Activated CD8-positive, alpha-beta memory T cell treated with anti-CD3 and anti-CD28 coated beads for 36 hours (primary cell): ENCODE results near the gene PITPNM3. TPM values are rescaled to one million over a fixed set of nuclear protein-coding genes. Genes with fewer than 3 reads are reported as not detected.
"Not testable (repeated sequence)": the region's sequence is repeated elsewhere in the genome, so short reads cannot be mapped to it uniquely, and the experiment has no call there.

ENCODE experiments used
- CTCF ChIA-PET: fragments of 350-600 bp; sonication (Branson Sonifier 250); formaldehyde crosslinking; loops from one replicate; lab custom pipeline; 2021; ENCODE audit warnings: antibody characterized with exemption; lab: Charles Lee
- POLR2A ChIA-PET: fragments of 350-600 bp; sonication (Branson Sonifier 250); formaldehyde crosslinking; loops from one replicate; lab custom pipeline; 2021; ENCODE audit warnings: antibody characterized with exemption; lab: Charles Lee
- total RNA-seq, 2 experiments: library from RNA; stranded (reverse); gene quantifications; one replicate each; pipeline ENCODE4 v1.2.3, GENCODE V29; 2021

The PITPNM3 gene
- total RNA-seq, 2 experiments from 2014 or later = 0.44 to 0.59 TPM

DNA sequence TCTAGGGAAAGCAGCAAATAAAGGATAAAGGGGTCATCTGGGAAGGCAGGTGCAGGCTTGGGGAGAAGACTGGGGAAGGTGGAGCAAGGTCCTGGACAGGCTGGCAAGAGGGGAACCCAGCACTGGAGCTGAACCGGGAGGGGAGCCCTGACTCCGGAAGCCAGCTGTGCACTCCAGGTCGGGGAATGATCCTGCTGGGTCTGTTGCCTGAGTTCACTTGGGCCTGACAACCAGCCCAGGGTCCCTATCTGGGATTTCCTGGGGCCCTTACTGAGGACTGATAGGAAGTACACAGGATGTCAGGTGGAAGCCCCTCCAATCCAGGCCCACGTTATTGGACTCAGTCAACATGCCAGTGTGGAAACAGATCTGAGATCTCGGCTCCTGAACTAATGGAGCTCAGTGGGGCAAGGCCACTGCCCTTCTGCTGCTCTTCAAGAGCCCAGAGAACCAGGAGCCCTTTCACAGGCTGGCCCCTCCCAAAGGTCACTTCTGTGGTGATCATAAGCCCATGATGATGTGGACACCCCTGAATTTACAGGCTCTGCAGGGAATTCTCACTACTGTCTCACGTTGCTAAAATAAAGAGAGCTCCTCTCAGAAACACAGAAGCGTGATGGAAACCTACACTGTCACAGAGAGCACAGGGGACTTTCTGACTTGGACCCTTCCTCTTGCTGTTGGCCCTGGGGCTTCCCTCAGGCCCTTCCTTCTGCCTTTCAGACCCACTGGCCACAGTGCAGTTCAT, 19.9 kb upstream of the PITPNM3 start:
- ChIA-PET CTCF (no interaction called here), POLR2A (no interaction called here)

DNA sequence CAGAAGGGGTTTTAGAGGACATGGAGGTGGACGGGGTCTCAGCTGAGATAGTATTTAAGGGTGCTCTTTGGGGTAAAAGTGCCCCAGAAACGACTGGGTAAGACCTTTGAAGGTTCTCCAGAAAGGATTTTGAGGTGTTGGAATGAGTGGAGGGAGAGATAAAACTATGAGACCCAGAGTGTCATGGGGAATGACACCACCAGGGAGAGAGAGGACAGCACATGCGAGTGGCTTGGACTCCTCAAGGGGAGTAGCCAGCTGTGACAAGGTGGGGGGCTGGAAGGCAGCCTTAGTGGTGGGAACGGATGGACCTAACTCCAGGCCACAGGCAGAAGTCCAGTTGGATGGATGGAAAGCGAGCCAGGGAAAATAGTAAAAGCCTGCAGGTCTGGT, 19.2 kb upstream of the PITPNM3 start:
- ChIA-PET CTCF (no interaction called here), POLR2A (no interaction called here)

DNA sequence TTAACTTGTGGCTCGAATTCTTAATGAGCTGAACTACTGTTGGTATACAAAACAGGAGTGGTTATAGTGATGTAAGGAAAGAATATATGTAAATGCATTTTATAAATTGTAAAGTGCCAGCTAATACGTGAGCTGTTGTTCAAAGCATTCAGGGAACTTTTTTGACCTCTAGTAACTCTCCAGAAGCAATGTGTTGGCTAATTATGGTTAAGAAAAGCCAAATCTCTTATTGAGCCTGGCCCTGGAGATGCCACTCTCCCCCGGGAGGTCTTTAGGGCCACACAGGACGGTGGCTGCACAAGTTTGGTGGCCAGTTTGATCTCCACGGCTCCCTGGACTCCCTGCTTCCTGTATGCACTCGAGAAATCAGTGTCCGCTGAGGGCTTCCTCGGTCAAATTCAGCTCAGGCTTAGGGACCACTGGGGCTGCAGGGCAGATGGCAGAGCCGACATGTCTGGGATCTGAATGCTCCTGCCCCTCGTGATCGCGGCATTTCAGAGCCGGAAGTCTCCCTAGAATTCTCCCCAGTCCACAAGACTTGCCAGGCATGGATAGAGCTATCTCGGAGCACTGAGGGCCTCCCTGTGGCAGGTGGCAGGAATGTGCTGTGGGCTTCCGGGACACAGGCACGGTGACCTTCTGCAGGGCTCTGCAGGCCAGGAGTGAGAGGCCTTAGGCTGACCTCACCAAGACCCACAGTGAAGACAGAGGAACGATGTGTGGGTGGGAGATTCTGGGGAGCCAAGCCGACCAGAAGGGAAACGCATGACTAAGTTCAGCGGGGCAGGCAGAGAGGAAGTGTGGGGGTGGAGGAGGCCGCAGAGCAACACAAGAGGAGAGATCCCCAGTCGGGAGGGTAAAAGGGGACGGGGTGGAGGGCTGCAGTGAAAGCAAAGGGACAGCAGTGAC, 18.6 kb upstream of the PITPNM3 start:
- ChIA-PET POLR2A (interaction anchor here (1.0 kb wide), 1 partner anchor 65 kb away, joined by 3 read pairs; a partner anchor contains a TSS), CTCF (no interaction called here)

DNA sequence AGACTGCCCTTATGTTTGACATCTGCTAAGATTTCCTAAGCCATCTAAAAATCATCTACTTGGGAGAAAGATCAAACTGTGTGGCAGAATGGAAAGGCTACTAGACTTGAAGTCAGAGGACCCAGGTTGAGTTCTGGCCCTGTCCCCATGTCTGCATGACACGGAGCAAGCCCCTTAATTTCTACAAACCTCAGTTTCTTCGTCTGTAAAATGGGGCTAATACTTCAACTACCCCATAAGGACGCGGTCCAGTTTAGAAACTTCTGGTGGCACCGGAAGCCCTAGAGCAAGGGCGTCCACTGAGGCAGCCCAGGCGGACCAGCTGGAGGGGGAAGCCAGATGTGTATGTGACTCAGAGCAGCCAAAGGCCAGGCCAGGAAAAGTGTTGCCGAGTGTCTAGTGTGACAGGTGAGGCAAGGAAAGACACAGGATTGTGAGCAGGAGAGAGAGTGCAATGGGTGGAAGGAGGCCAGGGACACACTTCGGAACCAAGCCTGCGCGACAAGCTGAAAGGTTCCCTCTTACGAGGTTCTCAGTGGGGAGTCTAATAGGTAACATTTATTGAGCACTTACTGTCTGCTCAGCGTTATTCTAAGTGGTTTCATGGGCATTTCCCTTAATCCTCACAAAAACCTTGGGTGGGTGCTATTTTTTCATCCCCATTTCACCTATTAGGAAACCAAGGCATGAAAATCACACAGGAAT, 17.8 kb upstream of the PITPNM3 start:
- CTCF ChIA-PET = no interaction called here
- POLR2A ChIA-PET = interaction anchor here (1.0 kb wide), 1 partner anchor 66 kb away, joined by 3 read pairs; a partner anchor contains a TSS

DNA sequence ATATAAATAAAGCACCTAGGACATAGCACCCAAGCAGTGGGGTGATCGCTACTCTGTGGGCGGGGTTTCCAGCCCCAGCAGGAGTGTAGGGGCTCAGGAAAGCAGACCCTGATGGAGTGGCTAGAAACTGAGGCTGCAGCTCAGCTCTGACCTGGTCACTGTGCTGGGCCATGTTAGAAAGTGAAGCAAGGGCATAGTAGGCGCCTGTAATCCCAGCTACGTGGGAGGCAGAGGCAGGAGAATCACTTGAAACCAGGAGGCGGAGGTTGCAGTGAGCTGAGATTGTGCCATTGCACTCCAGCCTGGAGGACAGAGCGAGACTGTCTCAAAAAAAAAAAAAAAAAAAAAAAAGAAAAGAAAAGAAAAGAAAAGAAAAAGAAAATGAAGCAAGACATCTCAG, 17.1 kb upstream of the PITPNM3 start:
- CTCF ChIA-PET, POLR2A ChIA-PET: not testable (repeated sequence)

DNA sequence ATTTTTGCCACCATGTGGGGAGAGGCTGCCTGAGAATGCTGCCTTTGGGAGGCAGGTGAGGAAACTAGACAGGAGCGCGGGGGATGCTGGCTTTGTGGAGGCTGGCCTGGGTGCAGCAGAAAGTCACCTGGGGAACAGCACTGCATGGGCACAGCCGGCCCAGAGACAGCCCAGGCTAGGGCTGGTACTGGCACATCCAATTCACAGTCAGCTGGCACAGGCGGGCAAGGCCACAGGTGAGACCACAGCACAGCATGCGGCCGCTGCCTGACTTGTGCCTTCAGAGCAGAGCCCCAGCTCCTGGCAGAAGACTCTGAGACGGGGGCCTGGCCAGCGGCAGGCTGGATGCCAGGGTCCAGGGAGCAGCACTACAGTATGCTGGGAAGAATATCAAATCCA, 16.6 kb upstream of the PITPNM3 start:
- ChIA-PET POLR2A (no interaction called here), CTCF (no interaction called here)

DNA sequence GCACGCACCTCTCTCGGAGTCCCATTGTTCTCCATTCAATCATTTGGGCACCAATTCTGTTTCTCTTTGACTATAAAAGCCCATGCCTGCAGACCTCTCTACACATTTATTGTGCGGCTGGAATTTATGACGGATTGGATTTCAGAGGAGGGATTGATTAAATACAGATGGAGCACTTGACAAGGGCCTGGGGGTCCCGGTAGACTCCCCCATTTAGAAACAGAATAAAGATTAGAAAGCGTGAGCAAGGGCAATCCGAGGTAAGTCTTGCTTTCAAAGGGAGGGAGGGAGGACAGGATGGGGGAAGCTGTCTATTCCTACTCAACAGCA, 15.1 kb upstream of the PITPNM3 start:
- ChIA-PET CTCF (no interaction called here), POLR2A (no interaction called here)

DNA sequence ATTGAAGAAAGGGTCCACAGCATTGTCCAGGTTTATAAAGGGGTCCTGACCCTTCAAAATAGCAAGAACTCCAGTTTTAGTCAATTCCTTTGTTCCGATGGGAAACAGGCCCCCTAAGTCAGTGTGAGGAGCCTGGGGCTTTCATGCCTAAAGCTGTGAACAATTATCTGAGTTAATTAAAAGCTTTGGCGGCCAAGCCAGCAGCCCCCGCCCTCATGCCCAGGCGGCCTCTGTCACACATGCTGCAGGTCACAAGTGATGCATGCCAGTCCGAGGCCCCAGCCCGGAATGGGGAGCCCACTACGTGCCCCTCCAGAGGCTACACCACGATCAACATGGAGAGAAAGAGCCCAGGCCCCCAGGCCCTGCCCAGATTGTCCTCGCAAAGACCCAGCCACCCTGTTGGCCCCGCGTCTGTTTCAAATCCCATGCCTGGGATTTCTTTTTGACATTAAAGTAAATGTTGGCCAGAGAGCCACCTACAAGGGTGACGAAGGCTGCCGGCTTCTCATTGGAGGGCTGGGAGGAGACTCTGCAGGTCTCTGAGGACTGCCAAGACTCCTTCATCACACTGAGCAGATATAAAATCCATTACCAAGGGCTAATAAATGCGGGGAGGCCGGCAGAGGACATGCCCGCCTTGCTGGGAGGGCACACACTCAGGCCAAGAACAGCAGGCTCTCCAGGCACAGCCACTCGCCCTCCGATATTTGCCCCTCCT, 14.5 kb upstream of the PITPNM3 start:
- POLR2A ChIA-PET = no interaction called here
- CTCF ChIA-PET = no interaction called here

DNA sequence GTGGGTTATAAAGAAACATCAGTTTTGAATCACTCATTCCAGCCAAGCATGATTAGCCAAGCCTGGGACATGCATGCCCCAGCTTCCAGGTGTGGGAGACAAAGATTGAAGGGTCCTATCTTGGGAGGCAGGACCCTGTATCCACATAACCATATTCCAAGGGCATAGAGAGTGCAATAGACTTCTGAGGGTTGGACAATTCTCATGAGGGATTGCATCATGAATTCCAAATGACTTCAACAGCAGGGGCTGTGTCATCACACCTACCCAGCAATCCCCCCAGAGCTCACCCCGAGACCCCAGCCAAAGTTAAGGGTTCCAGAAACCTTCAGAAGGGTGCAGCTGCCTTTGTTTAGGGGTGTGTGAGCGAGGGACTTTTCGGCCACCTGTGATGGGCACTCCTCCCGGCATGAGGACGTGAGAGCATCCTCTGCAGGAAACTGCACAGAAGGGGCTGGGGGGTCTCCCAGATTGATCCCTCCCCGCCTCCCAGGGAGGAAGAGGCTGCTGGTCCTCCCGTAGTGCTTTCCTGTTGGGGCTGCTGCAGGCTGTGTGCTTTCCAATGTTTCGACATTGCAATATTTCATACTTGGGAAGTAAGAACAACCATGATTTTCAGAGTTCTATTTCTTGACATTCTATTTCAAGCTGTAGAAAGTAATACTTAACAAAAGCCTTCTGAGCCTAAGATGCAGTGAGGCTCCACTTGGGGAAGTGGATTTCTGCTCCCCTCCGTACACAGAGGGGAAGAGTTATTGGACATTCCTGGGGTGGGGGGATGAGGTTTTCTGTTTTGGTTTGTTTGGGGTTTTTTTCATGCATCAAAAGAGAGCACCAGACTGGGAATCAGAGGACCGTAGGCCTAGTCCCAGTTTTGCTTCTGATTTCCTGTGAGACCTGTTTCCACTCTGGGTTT, 13.3 kb upstream of the PITPNM3 start:
- ChIA-PET POLR2A (no interaction called here), CTCF (no interaction called here)

DNA sequence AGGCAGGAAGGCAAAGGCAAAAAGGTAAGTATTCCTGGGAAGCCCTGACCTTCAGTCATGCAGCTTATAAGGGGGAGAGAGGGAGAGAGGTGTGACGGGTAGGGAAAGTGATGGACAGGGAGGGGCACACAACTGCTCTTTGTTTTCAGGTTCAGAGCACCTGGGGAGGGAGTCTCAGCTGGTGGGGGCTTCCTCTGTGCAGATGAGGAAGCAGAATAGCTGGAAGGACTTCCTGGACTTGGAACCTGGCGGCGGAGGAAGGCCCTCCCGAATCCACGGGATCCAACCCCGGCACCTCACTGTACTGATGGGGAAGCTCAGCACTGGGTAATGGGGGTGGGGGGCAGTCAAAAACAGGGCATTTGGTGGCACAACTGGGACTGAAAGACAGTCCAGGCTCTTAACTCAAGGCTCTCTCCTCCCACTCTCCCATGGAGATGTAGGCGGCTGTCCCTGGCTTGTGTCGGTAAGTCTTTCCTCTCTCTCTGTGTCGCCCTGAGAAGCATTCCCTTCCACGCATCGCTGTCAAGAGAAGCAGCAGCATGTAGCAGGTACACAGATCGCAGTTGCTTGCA, 11.9 kb upstream of the PITPNM3 start:
- POLR2A ChIA-PET = no interaction called here
- CTCF ChIA-PET = no interaction called here

DNA sequence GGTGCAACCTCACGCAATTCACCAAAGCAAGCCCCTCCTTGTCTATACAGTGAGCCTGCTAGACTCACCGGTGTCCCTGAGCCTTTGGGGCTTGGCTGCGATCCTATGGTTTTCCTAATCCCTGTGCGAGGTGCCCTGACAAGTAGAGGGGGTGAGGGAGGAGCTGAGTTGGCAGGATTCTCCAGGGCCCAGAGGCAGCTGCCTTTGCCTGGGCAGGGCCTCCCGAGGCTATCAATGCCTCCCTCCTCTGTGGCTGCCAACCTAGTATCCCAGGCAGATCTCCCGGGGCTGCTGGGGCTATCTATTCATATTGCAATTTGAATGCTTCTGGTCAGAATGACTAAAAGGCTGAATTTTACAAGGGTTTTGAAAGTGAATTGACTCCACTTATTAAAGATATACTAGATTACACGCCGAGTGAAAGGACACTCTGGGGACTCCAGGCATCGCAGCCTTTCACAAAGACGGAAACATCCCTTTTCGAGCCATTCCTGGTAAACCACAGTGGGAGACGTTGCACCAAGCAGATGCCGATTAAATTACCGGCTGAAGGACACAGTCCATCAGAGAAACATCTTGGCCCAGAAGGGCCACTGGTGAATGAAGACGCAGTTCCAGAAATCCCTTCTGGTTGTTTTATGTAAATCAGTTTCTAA, 11.3 kb upstream of the PITPNM3 start:
- ChIA-PET CTCF (no interaction called here), POLR2A (no interaction called here)

DNA sequence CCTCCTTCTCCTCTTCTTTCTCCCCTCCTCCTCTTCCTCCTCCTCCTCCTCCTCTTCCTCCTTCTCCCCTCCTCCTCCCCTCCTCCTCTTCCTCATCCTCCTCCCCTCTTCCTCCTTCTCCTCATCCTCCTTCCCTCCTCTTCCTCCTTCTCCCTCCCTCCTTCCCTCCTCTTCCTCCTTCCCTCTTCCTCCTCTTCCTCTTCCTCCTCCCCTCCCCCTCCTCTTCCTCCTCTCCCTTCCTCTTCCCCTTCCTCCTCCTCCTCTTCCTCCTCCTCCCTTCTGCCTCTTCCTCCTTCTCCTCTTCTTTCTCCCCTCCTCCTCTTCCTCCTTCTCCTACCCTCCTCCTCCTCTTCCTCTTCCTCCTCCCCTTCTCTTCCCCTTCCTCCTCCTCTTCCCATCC, 5.1 kb upstream of the PITPNM3 start:
- POLR2A ChIA-PET = no interaction called here
- CTCF ChIA-PET = no interaction called here

DNA sequence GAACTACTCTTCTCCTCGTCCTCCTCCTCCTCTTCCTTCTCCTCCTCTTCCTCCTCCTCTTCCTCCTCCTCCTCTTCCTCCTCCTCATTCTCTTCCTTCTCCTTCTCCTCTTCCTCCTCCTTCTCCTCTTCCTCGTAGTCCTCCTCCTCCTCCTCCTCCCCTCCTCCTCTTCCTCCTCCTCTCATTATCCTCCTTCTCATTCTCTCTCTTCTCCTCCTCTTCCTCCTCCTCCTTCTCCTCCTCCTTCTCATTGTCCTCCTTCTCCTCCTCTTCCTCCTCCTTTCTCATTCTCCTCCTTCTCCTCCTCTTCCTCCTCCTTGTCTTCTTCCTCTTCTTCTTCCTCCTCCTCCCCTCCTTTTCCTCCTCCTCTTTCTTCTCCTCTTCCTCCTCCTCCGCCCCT, 4.1 kb upstream of the PITPNM3 start:
- CTCF ChIA-PET = no interaction called here
- POLR2A ChIA-PET = no interaction called here

DNA sequence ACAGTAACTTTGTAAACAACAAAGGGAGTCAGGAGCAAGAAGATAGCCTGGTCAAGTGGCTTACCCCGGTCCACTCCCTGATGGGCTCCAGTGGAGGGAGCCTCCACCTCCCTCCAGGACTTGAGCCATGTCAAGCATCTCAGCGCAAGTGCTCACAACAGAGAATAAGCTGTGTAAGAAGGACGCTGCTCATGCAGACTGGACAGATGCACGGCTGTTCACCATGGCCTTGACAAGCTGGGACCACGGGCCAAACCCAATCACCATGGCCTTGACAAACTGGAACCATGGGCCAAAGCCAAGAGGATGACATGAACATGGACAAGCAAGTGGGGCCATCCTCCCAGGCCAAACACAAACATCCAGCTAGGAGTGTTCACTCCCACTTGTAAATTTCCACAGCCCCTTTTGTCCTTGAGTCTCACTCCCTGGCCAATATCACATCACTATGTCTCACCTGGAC, 3.4 kb upstream of the PITPNM3 start:
- POLR2A ChIA-PET = no interaction called here

DNA sequence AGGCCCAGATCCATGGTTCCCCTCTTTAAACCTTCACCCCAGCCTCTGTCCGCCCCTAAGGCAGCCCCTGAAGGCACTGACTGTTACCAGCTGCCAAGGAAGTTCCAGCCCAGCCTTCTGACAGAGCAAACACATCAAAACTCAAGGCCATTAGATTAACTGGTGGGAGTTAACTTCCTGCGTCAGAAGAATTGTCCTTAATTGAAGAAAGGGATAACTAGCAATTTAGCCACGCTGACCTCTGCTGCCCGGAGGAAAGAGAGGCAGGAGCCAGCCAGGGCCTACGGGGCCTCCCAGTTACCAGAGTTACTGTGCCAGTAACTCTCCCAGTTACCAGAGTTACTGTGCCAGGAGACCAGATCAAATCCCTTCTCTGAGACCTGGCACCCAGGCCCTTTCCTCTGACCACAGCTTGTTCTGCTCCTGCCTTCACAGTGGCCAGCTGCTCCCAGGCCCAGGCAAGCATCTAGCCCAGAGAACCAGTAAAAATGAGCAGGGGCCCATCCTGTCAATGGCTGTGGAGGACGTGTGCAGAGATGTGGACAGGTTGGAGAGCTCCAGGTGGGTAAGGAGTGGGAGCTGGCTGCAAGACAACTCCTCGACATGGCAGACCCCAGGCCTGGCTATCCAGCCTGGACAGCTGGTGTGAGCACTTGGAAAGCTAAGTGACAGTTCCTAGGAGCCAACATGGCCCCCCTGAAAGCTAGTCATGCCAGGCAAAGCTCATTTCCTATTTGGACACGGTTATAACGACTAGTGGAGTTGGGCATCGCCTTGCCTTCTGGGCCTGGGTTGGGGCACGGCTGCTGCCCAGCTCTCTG, 2.8 kb upstream of the PITPNM3 start:
- ChIA-PET POLR2A (no interaction called here), CTCF (no interaction called here)

More for the DNA sequence above, 3.4 kb upstream of the PITPNM3 start:
- CTCF ChIA-PET = no interaction called here

DNA sequence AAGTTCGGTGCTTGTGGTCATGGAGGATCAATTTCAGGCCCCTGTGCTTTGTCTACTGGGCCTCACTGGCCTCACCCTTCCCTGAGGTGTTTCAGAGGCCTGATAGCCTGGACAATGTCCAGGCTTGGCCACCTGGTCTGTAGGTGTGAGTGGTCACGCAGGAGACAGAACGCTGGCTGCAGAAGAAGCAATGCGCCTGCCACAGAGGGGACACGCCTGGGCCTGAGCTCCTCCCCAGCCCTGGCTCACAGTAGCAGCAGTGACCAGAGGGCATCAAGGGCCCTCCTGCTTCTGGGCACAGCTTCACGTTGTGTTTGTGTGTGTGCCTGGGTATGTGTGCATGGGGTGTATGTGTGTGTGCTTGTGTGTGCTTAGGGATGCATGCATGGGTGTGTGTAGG, 1.9 kb upstream of the PITPNM3 start:
- ChIA-PET CTCF (no interaction called here), POLR2A (no interaction called here)

DNA sequence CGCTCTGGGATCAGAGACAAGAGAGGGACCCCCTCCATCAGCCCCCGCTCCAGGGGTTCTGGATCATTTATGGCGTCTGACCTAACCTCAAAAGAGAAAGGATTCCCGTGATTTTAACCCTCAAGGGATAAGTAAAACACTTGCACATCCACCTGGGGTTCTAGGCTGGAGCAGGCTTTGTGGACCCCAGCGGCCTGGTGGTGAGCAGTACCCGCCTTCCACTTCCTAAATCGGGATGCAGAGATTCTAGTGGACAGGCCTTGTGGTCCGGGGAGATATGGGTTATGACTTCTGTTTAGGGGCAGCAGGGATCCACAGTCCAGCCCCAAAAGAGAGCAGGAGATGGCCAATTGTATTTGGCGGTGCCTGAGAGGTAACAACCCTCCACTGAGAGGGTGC, 684 bp upstream of the PITPNM3 start:
- POLR2A ChIA-PET = no interaction called here
- CTCF ChIA-PET = interaction anchor here (0.9 kb wide), 1 partner anchor 84 kb away, joined by 3 read pairs; no protein-coding TSS in a partner anchor
